SU-DHL-6 (cell line): Measurements from ENCODE around the gene SEC61A2.

Experiments
- H2AFZ ChIP-seq: fragments of 200-600 bp; sonication (generic); 2 replicates; pipeline ENCODE4 v1.6.1; 2014; ENCODE audit warnings: low read depth, mild to moderate bottlenecking, moderate library complexity, mixed read lengths, antibody characterized with exemption, low read length; ENCODE audit not compliant: severe bottlenecking
- H3F3A ChIP-seq: fragments of 200-600 bp; shearing (Covaris generic); 2 replicates; pipeline ENCODE4 v1.6.0; 2016; ENCODE audit warnings: antibody characterized with exemption, mild to moderate bottlenecking; ENCODE audit not compliant: insufficient read depth
- H3K27ac ChIP-seq: fragments of 200-600 bp; sonication (generic); 2 replicates; pipeline ENCODE4 v1.5.1; 2016; ENCODE audit warnings: low read depth, mild to moderate bottlenecking, low read length, moderate library complexity, mixed read lengths
- H3K27me3 ChIP-seq: fragments of 200-600 bp; sonication (generic), shearing (Covaris generic); 2 replicates; pipeline ENCODE4 v1.6.0; 2014; ENCODE audit warnings: mild to moderate bottlenecking, low read length
- H3K36me3 ChIP-seq: fragments of 200-600 bp; sonication (generic); 2 replicates; pipeline ENCODE4 v1.6.1; 2014; ENCODE audit warnings: mild to moderate bottlenecking, low read length, mixed read lengths
- H3K4me2 ChIP-seq: fragments of 300-600, 200-600 bp; shearing (Covaris generic), sonication (generic); 2 replicates; pipeline ENCODE4 v1.6.0; 2014; ENCODE audit warnings: low read length, low read depth, mild to moderate bottlenecking; ENCODE audit not compliant: poor library complexity, severe bottlenecking
- H3K4me3 ChIP-seq: fragments of 200-600 bp; sonication (generic); 2 replicates; pipeline ENCODE4 v1.5.1; 2014; ENCODE audit warnings: antibody characterized with exemption, low read length, mild to moderate bottlenecking, mixed read lengths; ENCODE audit not compliant: insufficient read depth, poor library complexity, severe bottlenecking
- H3K79me2 ChIP-seq: fragments of 200-600 bp; sonication (generic); 2 replicates; pipeline ENCODE4 v1.6.1; 2014; ENCODE audit warnings: mild to moderate bottlenecking, low read length, moderate library complexity; ENCODE audit not compliant: insufficient read depth
- H3K9ac ChIP-seq: fragments of 200-600 bp; sonication (generic); 2 replicates; pipeline ENCODE4 v1.7.0; 2014; ENCODE audit warnings: mild to moderate bottlenecking, low read length
- H3K9me2 ChIP-seq: fragments of 200-600 bp; sonication (generic); replicated peaks from 2 replicates; pipeline ENCODE4 v1.6.1; 2014; ENCODE audit warnings: low read length; ENCODE audit not compliant: insufficient read depth
- H3K9me3 ChIP-seq: fragments of 200-600 bp; sonication (generic); 2 replicates; pipeline ENCODE4 v1.6.1; 2014; ENCODE audit warnings: low read length, mixed read lengths; ENCODE audit not compliant: insufficient read depth
- H4K20me1 ChIP-seq: fragments of 200-600 bp; sonication (generic); 2 replicates; pipeline ENCODE4 v1.6.1; 2014; ENCODE audit warnings: low read depth, mild to moderate bottlenecking, antibody characterized with exemption, low read length, moderate library complexity, mixed read lengths
- CTCF ChIP-seq: fragments of 200-600 bp; sonication (generic); IDR thresholded peaks from one replicate; pipeline ENCODE4 v1.5.1; 2017; ENCODE audit warnings: antibody characterized with exemption, mild to moderate bottlenecking, low read length, moderate library complexity; ENCODE audit not compliant: insufficient read depth, poor library complexity, severe bottlenecking
- EZH2phosphoT487 ChIP-seq: fragments of 200-600 bp; sonication (generic), shearing (Covaris generic); conservative IDR thresholded peaks from 2 replicates; pipeline ENCODE4 v1.6.1; 2018; ENCODE audit warnings: mild to moderate bottlenecking, antibody characterized with exemption, low read length, moderate library complexity, mixed read lengths

SEC61A2 gene

GRCh38 chr10:12156367-12157123 lies 27.1 kb downstream of the SEC61A2 start:
- no peaks in the 10 kb centered on the region for H3K27me3 ChIP-seq
- no peaks in the 10 kb centered on the region for H3F3A ChIP-seq
- no peaks in the 10 kb centered on the region for H4K20me1 ChIP-seq
- no peaks in the 10 kb centered on the region for H3K79me2 ChIP-seq
- H3K9me3 ChIP-seq = no peaks in the 10 kb centered on the region
- no peaks in the 10 kb centered on the region for H3K9me2 ChIP-seq
- no peak overlapping the region for H3K4me3 ChIP-seq
- H2AFZ ChIP-seq = no peak overlapping the region
- no peak overlapping the region for H3K4me2 ChIP-seq
- TF ChIP-seq EZH2phosphoT487 (no peak), CTCF (no peak)
- H3K9ac ChIP-seq = no peak overlapping the region
- H3K36me3 ChIP-seq = peaks cover 3% of the 10 kb centered on the region; the same call in 1 of the 2 replicates
- no peak overlapping the region for H3K27ac ChIP-seq

GRCh38 chr10:12158111-12158510 lies 28.6 kb downstream of the SEC61A2 start:
- TF ChIP-seq CTCF (no peak), EZH2phosphoT487 (no peak)
- no peaks in the 10 kb centered on the region for H3K27me3 ChIP-seq
- no peaks in the 10 kb centered on the region for H3K9me2 ChIP-seq
- peaks cover 3% of the 10 kb centered on the region; the same call in 1 of the 2 replicates for H3K36me3 ChIP-seq
- H3K79me2 ChIP-seq = no peaks in the 10 kb centered on the region
- no peaks in the 10 kb centered on the region for H3K9me3 ChIP-seq
- no peaks in the 10 kb centered on the region; the same call in 1 of the 2 replicates for H3F3A ChIP-seq
- no peak overlapping the region for H3K4me3 ChIP-seq
- no peak overlapping the region for H3K4me2 ChIP-seq
- no peak overlapping the region for H3K9ac ChIP-seq
- H4K20me1 ChIP-seq = no peaks in the 10 kb centered on the region
- H3K27ac ChIP-seq = no peak overlapping the region
- H2AFZ ChIP-seq = no peak overlapping the region

GRCh38 chr10:12160664-12161063 lies 31.2 kb downstream of the SEC61A2 start:
- Histone ChIP-seq H2AFZ (no peak overlapping the region), H3F3A (no peaks in the 10 kb centered on the region; the same call in 1 of the 2 replicates), H3K4me2 (no peak overlapping the region), H3K79me2 (no peaks in the 10 kb centered on the region), H3K9ac (no peak overlapping the region), H3K27ac (no peak overlapping the region), H3K9me2 (no peaks in the 10 kb centered on the region), H3K9me3 (no peaks in the 10 kb centered on the region), H3K27me3 (no peaks in the 10 kb centered on the region), H3K36me3 (peaks cover 3% of the 10 kb centered on the region; the same call in 1 of the 2 replicates), H4K20me1 (no peaks in the 10 kb centered on the region), H3K4me3 (no peak overlapping the region)
- TF ChIP-seq CTCF (no peak), EZH2phosphoT487 (no peak)
